ENCODE data around the gene TTC23L. TPM values are rescaled to one million over a fixed set of nuclear protein-coding genes. Genes with fewer than 3 reads are reported as not detected.

TTC23L gene
- total RNA-seq, 4 donors from 2014 or later, result not detected

GRCh38 chr5:34854459-34855174, 15.7 kb downstream of the TTC23L start:
- no peak for ATAC-seq
- DNase-seq, result no peak
- TF ChIP-seq POLR2A (IDR thresholded peaks at IDR 0.05), result no peak
- no peak for TF ChIP-seq CTCF (IDR thresholded peaks at IDR 0.05 in 4 of 5, conservative IDR thresholded peaks at IDR 0.05 in 1 of 5)
- no peaks in the 10 kb centered on the region for H3K27me3 ChIP-seq
- H3K4me1 ChIP-seq, result no peaks in the 10 kb centered on the region
- no peaks in the 10 kb centered on the region for H3K36me3 ChIP-seq
- intact Hi-C loops (cut with DNase I; ENCODE audit: low total_unique reads), result no loop called here
- H3K27ac ChIP-seq, result no peak overlapping the region
- H3K4me3 ChIP-seq, result no peak overlapping the region
- in situ Hi-C loops (cut with MboI; ENCODE audit: low sequenced_read_pairs in 4 of 4), result no loop called here
- H3K9me3 ChIP-seq, result no peaks in the 10 kb centered on the region

- intact Hi-C loops (cut with DNase I; ENCODE audit: low total_unique reads) (no loop called here), in situ Hi-C loops (cut with MboI; ENCODE audit: low sequenced_read_pairs in 4 of 4) (no loop called here)
- Histone ChIP-seq H3K27me3 (no peaks in the 10 kb centered on the region), H3K4me3 (no peak overlapping the region), H3K4me1 (no peaks in the 10 kb centered on the region), H3K36me3 (no peaks in the 10 kb centered on the region), H3K9me3 (no peaks in the 10 kb centered on the region), H3K27ac (no peak overlapping the region)
- ATAC-seq (no peak), DNase-seq (no peak)
- no peak for TF ChIP-seq CTCF (IDR thresholded peaks at IDR 0.05 in 4 of 5, conservative IDR thresholded peaks at IDR 0.05 in 1 of 5)
- no peak for TF ChIP-seq POLR2A (IDR thresholded peaks at IDR 0.05)
Observed at GRCh38 chr5:34857161-34857560, 18.2 kb downstream of the TTC23L start.

- ATAC-seq, result no peak
Observed at GRCh38 chr5:34857894-34858293, 18.9 kb downstream of the TTC23L start.

GRCh38 chr5:34858790-34859189, 19.8 kb downstream of the TTC23L start:
- H3K27ac ChIP-seq, result no peak overlapping the region
- intact Hi-C loops (cut with DNase I; ENCODE audit: low total_unique reads), result no loop called here
- TF ChIP-seq CTCF (IDR thresholded peaks at IDR 0.05 in 4 of 5, conservative IDR thresholded peaks at IDR 0.05 in 1 of 5) (no peak), POLR2A (IDR thresholded peaks at IDR 0.05) (no peak)
- no peak overlapping the region for H3K4me3 ChIP-seq
- H3K27me3 ChIP-seq, result no peaks in the 10 kb centered on the region
- ATAC-seq (no peak), DNase-seq (no peak)
- H3K9me3 ChIP-seq, result no peaks in the 10 kb centered on the region
- H3K36me3 ChIP-seq, result no peaks in the 10 kb centered on the region
- in situ Hi-C loops (cut with MboI; ENCODE audit: low sequenced_read_pairs in 4 of 4), result no loop called here
- H3K4me1 ChIP-seq, result no peaks in the 10 kb centered on the region

More at GRCh38 chr5:34857894-34858293, 18.9 kb downstream of the TTC23L start:
- Histone ChIP-seq H3K27ac (no peak overlapping the region), H3K27me3 (no peaks in the 10 kb centered on the region), H3K36me3 (no peaks in the 10 kb centered on the region), H3K4me3 (no peak overlapping the region), H3K4me1 (no peaks in the 10 kb centered on the region), H3K9me3 (no peaks in the 10 kb centered on the region)
- TF ChIP-seq POLR2A (IDR thresholded peaks at IDR 0.05) (no peak), CTCF (IDR thresholded peaks at IDR 0.05 in 4 of 5, conservative IDR thresholded peaks at IDR 0.05 in 1 of 5) (no peak)
- in situ Hi-C loops (cut with MboI; ENCODE audit: low sequenced_read_pairs in 4 of 4), result no loop called here
- no peak for DNase-seq
- intact Hi-C loops (cut with DNase I; ENCODE audit: low total_unique reads), result no loop called here

- DNase-seq (no peak), ATAC-seq (no peak)
- Histone ChIP-seq H3K27me3 (no peaks in the 10 kb centered on the region), H3K4me1 (no peaks in the 10 kb centered on the region), H3K9me3 (no peaks in the 10 kb centered on the region), H3K4me3 (no peak overlapping the region), H3K36me3 (no peaks in the 10 kb centered on the region), H3K27ac (no peak overlapping the region)
- intact Hi-C loops (cut with DNase I; ENCODE audit: low total_unique reads), result no loop called here
- in situ Hi-C loops (cut with MboI; ENCODE audit: low sequenced_read_pairs in 4 of 4), result no loop called here
- TF ChIP-seq POLR2A (IDR thresholded peaks at IDR 0.05), result no peak
- no peak for TF ChIP-seq CTCF (IDR thresholded peaks at IDR 0.05 in 4 of 5, conservative IDR thresholded peaks at IDR 0.05 in 1 of 5)
Observed at GRCh38 chr5:34859253-34859652, 20.3 kb downstream of the TTC23L start.

All from gastrocnemius medialis (tissue), 4 donors.